ENCODE measurements around the gene MRPL55.

DNA sequence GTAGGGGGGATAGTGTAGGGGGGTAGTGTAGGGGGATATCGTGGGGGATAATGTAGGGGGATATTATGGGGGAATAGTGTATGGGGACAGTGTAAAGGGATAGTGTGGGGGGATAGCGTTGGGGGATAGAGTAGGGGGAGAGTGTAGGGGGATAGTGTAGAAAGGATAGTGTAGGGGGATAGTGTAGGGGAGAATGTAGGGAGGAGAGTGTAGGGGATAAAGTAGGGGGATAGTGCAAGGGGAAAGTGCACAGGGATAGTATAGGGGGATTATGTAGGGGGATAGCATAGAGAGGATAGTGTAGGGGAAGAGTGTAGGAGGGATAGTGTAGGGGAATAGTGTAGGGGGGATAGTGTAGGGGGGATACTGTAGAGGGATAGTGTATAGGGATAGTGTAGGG, 38.9 kb downstream of the MRPL55 start:
- no peak for TF ChIP-seq POLR2A (IDR thresholded peaks at IDR 0.05; ENCODE audit: low read depth, low read length)
- no peak for TF ChIP-seq POLR2AphosphoS5 (IDR thresholded peaks at IDR 0.05; ENCODE audit: low read depth, low read length)
